HEK293T (cell line): ENCODE results near the gene EHD4.

Experiments
- ARNT ChIP-seq: fragments of 450-650 bp; IDR thresholded peaks from 2 replicates; pipeline ENCODE4 v1.6.1; 2017; ENCODE audit warnings: mild to moderate bottlenecking
- BHLHE40 ChIP-seq: fragments of 450-650 bp; IDR thresholded peaks from 2 replicates; pipeline ENCODE4 v1.6.1; 2016; ENCODE audit warnings: mild to moderate bottlenecking, moderate library complexity, borderline replicate concordance
- FOXA1 ChIP-seq: fragments of 450-650 bp; IDR thresholded peaks from 2 replicates; pipeline ENCODE4 v1.6.1; 2016; ENCODE audit warnings: mild to moderate bottlenecking
- FOXK2 ChIP-seq: fragments of 450-650 bp; IDR thresholded peaks from 2 replicates; pipeline ENCODE4 v1.6.1; 2016; ENCODE audit warnings: mild to moderate bottlenecking
- FOXM1 ChIP-seq: fragments of 450-650 bp; IDR thresholded peaks from 2 replicates; pipeline ENCODE4 v1.6.1; 2017; ENCODE audit warnings: mild to moderate bottlenecking, borderline replicate concordance
- L3MBTL2 ChIP-seq: fragments of 450-650 bp; conservative IDR thresholded peaks from 2 replicates; pipeline ENCODE4 v1.6.1; 2016; ENCODE audit warnings: mild to moderate bottlenecking
- NFRKB ChIP-seq: fragments of 450-650 bp; IDR thresholded peaks from 2 replicates; pipeline ENCODE4 v1.6.1; 2016; ENCODE audit warnings: mild to moderate bottlenecking, moderate library complexity
- PKNOX1 ChIP-seq: fragments of 450-650 bp; IDR thresholded peaks from 2 replicates; pipeline ENCODE4 v1.6.1; 2016
- SP1 ChIP-seq: fragments of 450-650 bp; IDR thresholded peaks from 2 replicates; pipeline ENCODE4 v1.6.1; 2017
- SUZ12 ChIP-seq: fragments of 450-650 bp; IDR thresholded peaks from 2 replicates; pipeline ENCODE4 v1.6.1; 2016; ENCODE audit warnings: mild to moderate bottlenecking
- TARDBP ChIP-seq: fragments of 450-650 bp; IDR thresholded peaks from 2 replicates; pipeline ENCODE4 v1.6.1; 2016
- ZNF384 ChIP-seq: fragments of 450-650 bp; IDR thresholded peaks from 2 replicates; pipeline ENCODE4 v1.6.1; 2016

DNA sequence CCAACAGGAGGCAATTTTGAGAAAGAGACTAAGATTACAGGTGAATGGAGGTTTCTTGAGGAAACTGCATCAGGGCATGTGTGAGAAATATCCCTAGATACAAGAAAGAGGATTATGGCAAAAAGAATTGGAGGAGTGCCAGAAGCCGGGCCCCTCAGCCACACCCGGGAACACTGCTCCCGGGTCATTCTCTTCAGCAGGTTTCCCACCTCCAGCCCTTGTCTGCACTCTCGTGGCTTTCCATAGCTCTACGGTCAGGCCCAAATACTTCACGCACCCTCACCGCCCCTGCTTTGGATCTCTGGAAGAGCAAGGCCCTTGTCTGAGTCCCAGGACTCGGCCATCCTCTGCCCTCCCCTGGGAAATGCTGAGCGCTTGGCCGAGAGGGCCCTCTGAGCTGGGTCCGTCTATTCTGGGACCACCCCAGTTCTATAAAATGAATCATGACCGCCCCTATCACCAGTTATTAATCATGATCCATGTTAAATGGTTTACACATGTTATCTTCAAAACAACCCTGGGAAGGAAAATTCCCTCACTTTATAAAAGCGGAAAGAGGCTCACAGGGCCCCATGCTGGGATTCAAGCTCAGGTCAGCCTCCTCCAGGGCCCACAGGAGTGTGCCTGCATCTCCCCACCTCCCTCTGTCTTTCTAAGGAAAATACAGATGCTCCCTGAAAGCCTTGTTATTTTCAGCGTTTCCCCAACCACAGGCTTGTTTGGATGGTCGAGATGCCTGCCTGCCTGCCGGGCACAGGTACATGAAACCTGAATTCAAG, 39.7 kb downstream of the EHD4 start:
- TF ChIP-seq FOXK2, result no peak
- TF ChIP-seq SP1, result no peak
- TF ChIP-seq FOXM1, result no peak
- no peak for TF ChIP-seq SUZ12
- TF ChIP-seq PKNOX1, result no peak
- TF ChIP-seq ZNF384, result no peak
- TF ChIP-seq L3MBTL2, result no peak
- no peak for TF ChIP-seq BHLHE40
- no peak for TF ChIP-seq TARDBP
- TF ChIP-seq NFRKB, result no peak
- no peak for TF ChIP-seq ARNT
- TF ChIP-seq FOXA1, result no peak
